Measurements from ENCODE around the gene CAPN7.

CAPN7 gene

DNA sequence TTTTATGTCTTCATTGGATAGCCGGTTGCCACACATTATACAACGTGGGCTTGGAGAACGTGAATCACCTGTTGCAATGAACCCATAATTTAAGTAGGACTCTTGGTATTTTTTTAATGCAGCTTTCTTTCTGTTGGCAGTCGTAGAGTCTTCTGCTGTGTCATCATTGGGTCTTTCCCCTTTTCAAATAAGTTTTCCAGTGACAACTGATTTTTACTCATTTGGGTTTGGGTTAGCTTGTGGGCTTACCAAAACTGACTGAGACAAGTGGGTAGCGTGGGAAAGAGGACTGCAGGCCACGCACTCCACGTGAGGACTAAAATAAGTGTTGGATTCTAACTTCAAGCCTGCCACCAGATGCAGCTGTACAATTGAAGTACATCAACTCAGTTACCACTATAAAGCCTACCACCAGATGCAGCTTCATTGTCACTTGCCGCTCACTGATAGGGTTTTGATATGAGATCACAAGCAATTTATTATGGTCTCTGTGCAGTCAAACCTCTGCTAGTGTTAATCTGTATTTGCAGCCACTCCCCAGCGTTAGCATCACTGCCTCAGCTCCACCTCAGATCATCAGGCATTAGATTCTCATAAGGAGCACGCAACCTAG lies 6.4 kb upstream of the CAPN7 start:
- DNase-seq (ENCODE audit: low read depth in 2 of 3, low spot score in 1 of 3), result no peak

DNA sequence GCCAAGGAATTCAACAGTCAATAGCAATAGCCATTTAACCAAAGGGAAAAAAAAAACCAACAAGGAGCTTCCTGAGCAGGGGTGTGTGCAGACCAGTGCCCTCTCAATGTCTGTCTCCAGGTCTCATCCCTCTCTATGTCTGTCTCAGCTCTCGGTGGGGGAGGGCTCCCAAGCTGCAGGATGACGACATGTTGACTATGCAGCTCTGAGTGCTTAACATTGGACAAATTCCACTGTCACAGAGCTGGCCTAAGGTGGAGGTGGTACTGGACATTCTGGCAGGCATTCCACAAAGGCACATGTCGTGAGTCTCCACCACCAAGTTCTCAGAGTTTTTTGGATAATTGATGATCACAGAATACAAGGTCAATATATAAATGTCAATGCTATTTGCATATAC lies 2.0 kb upstream of the CAPN7 start:
- no peak for DNase-seq (ENCODE audit: low read depth in 2 of 3, low spot score in 1 of 3)

- no peak for DNase-seq (ENCODE audit: low read depth in 2 of 3, low spot score in 1 of 3)
Measured at GRCh38 chr3:15205482-15205933, 538 bp upstream of the CAPN7 start.

- DNase-seq (ENCODE audit: low read depth in 2 of 3, low spot score in 1 of 3), result peak in 2 of 3 donors; percentile 11 to 13
Measured at GRCh38 chr3:15206662-15207576, 873 bp downstream of the CAPN7 start.

DNA sequence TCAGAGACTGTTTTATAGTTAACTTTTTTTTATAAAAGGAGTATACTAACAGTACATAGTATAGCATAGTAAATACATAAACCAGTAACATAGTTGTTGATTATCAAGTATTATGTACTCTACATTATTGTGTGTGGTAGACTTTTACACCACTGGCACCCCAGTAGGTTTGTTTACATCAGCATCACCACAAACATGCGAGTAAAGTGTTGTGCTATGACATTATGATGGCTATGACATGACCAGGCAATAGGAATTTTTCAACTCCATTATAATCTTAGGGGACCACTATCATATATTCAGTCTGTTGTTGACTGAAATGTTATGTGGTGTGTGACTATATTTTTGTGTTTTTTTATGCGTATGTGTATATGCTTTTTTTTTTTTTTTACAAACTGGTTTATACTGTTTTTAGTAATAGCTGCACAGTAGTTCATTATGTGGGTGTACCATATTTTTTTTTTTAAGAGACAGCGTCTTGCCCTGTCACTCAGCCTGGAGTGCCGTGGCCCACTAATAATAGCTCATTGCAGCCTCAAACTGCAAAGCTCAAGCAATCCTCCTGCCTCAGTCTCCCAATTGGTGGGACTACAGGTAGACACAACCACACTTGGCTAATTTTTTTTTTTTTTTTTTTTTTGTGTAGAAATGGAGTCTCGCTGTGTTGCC lies 1.9 kb downstream of the CAPN7 start:
- DNase-seq (ENCODE audit: low read depth in 2 of 3, low spot score in 1 of 3), result no peak

- DNase-seq (ENCODE audit: low read depth in 2 of 3, low spot score in 1 of 3), result no peak
Measured at GRCh38 chr3:15211937-15212336, 5.9 kb downstream of the CAPN7 start.

GRCh38 chr3:15214758-15215157 lies 8.7 kb downstream of the CAPN7 start:
- no peak for DNase-seq (ENCODE audit: low read depth in 2 of 3, low spot score in 1 of 3)

GRCh38 chr3:15215996-15216395 lies 9.9 kb downstream of the CAPN7 start:
- no peak for DNase-seq (ENCODE audit: low read depth in 2 of 3, low spot score in 1 of 3)

DNA sequence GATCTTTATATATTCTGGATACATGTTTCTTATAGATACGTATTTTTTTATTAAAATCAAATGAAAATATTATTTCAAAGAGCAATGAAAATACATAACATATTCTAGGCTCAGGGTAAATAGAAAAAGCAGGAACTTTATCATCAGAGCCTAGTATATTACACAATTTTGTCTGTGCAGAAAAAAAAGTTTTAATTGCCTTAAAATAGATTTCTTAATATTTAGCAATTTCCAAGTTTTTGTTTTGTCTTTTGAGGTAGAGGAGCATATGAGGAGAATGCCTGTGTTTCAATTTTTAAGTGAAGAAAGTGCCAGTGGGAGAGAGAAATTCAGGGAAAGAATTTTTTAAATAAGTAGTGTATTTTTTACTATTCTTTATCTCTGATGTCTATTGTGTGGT lies 10.5 kb downstream of the CAPN7 start:
- DNase-seq (ENCODE audit: low read depth in 2 of 3, low spot score in 1 of 3), result no peak

GRCh38 chr3:15217011-15217671 lies 11.1 kb downstream of the CAPN7 start:
- no peak for DNase-seq (ENCODE audit: low read depth in 2 of 3, low spot score in 1 of 3)

DNA sequence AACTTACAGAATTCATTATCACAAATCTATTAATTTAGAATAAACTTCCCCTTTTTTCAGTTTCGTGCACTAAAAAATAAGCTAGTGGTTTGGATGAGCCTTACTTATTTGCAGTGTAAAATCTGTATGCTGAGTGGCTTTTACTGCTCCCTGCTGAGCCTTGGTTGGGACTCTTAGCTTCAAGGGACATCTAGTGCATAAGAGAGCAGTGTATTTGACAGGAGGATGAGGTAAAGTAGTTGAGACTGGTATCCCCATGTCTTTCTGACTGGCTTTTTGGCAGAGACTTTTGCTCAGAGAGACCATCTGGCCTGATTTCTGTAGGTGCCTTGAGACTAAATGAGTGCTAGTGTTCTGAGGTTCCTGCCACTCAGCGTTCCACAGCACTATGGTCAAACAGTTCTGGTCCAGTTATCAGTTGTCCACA lies 11.8 kb downstream of the CAPN7 start:
- DNase-seq (ENCODE audit: low read depth in 2 of 3, low spot score in 1 of 3), result no peak

- DNase-seq (ENCODE audit: low read depth in 2 of 3, low spot score in 1 of 3), result no peak
Measured at GRCh38 chr3:15218689-15219088, 12.6 kb downstream of the CAPN7 start.

GRCh38 chr3:15220056-15220455 lies 14.0 kb downstream of the CAPN7 start:
- no peak for DNase-seq (ENCODE audit: low read depth in 2 of 3, low spot score in 1 of 3)

DNA sequence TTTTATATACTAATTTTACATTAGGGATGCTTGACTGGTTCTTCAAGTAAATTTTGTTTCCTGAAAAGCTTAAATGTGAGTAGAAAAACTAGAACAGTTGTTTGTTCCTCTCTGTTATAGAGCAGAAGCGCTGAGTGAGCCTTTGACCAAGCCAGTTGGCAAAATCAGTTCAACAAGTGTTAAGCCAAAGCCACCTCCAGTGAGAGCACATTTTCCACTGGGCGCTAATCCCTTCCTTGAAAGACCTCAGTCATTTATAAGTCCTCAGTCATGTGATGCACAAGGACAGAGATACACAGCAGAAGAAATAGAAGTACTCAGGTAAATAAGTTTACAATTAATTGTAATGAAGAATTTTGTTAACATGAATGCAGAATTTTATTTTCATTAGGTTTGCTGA lies 14.6 kb downstream of the CAPN7 start:
- DNase-seq (ENCODE audit: low read depth in 2 of 3, low spot score in 1 of 3), result no peak

GRCh38 chr3:15221574-15222217 lies 15.7 kb downstream of the CAPN7 start:
- no peak for DNase-seq (ENCODE audit: low read depth in 2 of 3, low spot score in 1 of 3)

DNA sequence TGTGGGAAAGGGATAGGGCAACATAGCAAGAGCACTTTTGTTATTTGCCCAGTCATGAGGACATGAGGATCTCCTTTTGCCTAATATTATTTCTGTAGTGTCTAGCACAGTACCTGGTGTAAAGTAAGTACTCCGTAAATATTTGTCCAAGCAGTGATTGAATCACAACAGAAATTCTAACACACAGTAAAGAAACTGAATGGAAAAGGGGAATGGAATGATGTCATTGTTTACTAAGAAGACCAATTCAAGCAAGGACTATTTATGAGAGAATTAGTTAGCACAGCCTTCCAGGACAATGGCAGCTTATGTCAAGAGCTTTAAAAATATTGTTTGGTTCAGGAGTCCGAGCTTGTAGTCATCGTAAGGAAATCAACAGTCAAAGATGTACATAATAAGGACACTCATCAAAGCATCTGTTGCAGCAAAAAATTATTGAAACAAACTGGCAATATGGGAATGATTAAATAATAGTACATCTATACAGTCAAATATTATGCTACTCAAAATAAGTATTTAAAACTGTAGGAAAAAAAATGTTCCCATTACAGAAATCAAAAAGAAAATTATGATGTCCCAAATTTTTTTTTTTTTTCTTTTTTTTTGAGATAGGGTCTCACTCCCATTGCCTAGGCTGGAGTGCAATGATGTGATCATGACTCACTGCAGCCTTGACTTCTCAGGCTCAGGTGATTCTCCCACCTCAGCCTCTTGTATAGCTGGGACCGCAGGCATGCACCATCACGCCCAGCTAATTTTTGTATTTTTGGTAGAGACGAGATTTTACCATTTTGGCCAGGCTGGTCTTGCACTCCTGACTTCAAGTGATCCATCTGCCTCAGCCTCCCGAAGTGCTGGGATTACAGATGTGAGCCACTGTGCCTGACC lies 17.9 kb downstream of the CAPN7 start:
- no peak for DNase-seq (ENCODE audit: low read depth in 2 of 3, low spot score in 1 of 3)

- DNase-seq (ENCODE audit: low read depth in 2 of 3, low spot score in 1 of 3), result no peak
Measured at GRCh38 chr3:15228147-15228546, 22.1 kb downstream of the CAPN7 start.

DNA sequence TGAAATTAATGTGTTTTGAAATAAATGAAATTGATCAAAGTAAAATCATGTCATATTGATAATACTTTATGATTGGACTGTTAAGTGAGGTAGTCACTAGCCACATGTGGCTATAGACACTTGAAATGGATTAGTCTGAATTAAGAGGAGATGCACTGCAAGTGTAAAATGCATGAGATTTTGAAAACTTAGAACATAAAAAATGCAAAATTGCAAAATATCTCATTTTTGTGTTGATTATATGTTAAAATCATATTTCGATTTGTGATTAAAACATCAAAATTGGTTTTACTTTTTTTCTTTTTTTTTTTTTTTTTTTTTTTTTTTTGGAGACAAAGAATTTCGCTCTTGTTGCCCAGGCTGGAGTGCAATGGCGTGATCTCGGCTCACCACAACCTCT lies 23.2 kb downstream of the CAPN7 start:
- DNase-seq (ENCODE audit: low read depth in 2 of 3, low spot score in 1 of 3), result no peak

DNA sequence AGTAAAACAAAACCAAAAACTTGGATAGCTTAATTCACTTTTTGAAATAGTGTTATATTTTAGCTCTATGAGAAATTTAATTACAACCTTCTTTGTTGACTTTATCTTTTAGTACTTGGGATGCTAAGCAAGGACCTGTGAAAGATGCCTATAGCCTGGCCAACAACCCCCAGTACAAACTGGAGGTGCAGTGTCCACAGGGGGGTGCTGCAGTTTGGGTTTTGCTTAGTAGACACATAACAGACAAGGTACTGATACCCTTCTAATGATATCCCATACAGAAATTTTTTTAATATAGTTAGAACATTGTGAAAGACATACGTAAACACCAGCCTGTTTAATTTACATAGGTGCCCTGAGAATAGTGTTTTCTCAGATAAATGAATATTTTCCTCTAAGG lies 35.3 kb downstream of the CAPN7 start:
- peak; percentile 12 to 29 (median 17) for DNase-seq (ENCODE audit: low read depth in 2 of 3, low spot score in 1 of 3)
